ENCODE measurements around the gene MYOZ3. TPM values are rescaled to one million over a fixed set of nuclear protein-coding genes. Genes with fewer than 3 reads are reported as not detected.

MYOZ3 gene
- total RNA-seq, 1 experiment from 2014 or later = 0.10 TPM

GRCh38 chr5:150638053-150638444 lies 23.0 kb upstream of the MYOZ3 start:
- intact Hi-C loops (cut with micrococcal nuclease) = no loop called here
- Histone ChIP-seq H3K9me2 (ENCODE audit: insufficient read depth) (no peaks in the 10 kb centered on the region), H3K4me3 (replicated peaks in 1 of 2; ENCODE audit: low read depth in 1 of 2, low read length in 2 of 2) (no peak overlapping the region), H3K79me2 (ENCODE audit: insufficient read depth, low read length) (no peaks in the 10 kb centered on the region), H3K9me3 (ENCODE audit: control insufficient read depth in 1 of 2, insufficient read depth in 1 of 2, low read depth in 1 of 2, low read length in 2 of 2) (no peaks in the 10 kb centered on the region), H3K27me3 (ENCODE audit: insufficient read depth, low read length) (no peaks in the 10 kb centered on the region), H2AFZ (ENCODE audit: low read depth, low read length, poor library complexity, severe bottlenecking) (no peak overlapping the region), H4K20me1 (ENCODE audit: insufficient read depth) (no peaks in the 10 kb centered on the region), H3K27ac (ENCODE audit: low read depth, low read length) (no peak overlapping the region), H3K9ac (ENCODE audit: low read length) (no peak overlapping the region), H3K36me3 (ENCODE audit: control insufficient read depth in 1 of 2, insufficient read depth in 2 of 2, low read length in 2 of 2) (no peaks in the 10 kb centered on the region), H3K4me1 (ENCODE audit: control insufficient read depth in 1 of 2, insufficient read depth in 2 of 2, low read length in 2 of 2) (peaks cover 56 to 78% of the 10 kb centered on the region in 2 experiments), H3K4me2 (ENCODE audit: low read length) (peak overlapping the region; percentile 73)
- RAD21 ChIA-PET (ENCODE audit: low non-redundant PET in 1 of 2, low total read pairs in 2 of 2, uncharacterized antibody in 2 of 2, unreplicated experiment in 2 of 2) = no interaction called here
- no peak for ATAC-seq
- CTCF ChIA-PET = no interaction called here
- DNase-seq (ENCODE audit: low read depth, low spot score) = no peak
- no TSS peak for BruUV-seq (replicated peaks)
- POLR2A ChIA-PET = no interaction called here
- TF ChIP-seq CEBPB (IDR thresholded peaks at IDR 0.05; ENCODE audit: low read depth) (no peak), ZFX (IDR thresholded peaks at IDR 0.05) (no peak), POLR2AphosphoS5 (IDR thresholded peaks at IDR 0.05; ENCODE audit: low read depth, low read length) (no peak), MAX (IDR thresholded peaks at IDR 0.05) (no peak), SRF (IDR thresholded peaks at IDR 0.05; ENCODE audit: low read depth) (no peak), EGR1 (IDR thresholded peaks at IDR 0.05; ENCODE audit: low read depth) (no peak)

DNA sequence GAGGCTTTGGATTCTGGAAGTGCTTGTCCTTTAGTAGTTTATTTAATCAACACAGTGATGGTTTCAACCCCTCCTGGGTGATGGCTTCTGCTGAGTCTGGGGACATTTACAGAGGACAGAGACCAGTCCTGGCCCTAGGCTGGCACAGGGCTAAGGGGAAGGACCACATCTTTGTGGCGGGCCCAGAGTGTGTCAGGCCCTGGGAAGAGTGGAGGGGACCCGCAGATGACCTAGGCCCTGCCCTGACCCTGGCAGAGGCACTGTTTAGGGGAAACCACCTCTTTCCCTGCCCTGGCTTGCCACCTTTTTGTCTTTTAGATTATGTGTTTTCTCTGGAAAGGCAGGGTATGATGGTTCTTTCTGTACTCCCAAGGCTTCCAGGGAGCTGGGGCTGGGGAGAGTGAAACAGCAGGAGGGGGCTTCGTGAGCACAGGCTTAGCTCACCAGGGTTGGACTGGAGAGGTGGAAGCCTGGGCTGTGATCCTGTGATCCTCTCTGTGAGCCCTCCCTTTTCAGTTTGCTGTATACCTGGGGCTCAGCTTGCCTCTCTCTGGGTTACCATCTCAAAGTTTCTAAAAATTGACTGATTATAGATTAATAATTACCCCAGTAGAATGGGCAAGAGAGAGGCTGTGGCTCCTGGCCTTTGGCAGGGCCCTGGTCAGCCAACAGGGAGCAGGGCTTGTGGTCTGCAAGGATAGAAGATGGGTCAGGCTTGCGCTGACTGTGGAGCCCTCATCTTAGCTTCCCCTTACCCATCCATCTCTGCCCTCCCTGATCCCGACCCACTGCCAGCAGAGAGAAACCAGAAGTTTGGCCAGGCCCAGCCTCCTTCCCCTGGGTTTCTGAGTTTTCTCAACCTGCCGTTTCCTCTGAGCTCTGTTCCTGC lies 22.3 kb upstream of the MYOZ3 start:
- ChIA-PET CTCF (no interaction called here), POLR2A (no interaction called here), RAD21 (ENCODE audit: low non-redundant PET in 1 of 2, low total read pairs in 2 of 2, uncharacterized antibody in 2 of 2, unreplicated experiment in 2 of 2) (no interaction called here)
- TF ChIP-seq CEBPB (IDR thresholded peaks at IDR 0.05; ENCODE audit: low read depth) = no peak
- TF ChIP-seq EZH2phosphoT487 (IDR thresholded peaks at IDR 0.05; ENCODE audit: borderline replicate concordance) = no peak
- no peak for TF ChIP-seq TCF7L2 (IDR thresholded peaks at IDR 0.05; ENCODE audit: borderline replicate concordance, extremely low read depth, insufficient read depth, insufficient read length)
- no peak for TF ChIP-seq ZFX (IDR thresholded peaks at IDR 0.05)
- no peak for TF ChIP-seq YY1 (IDR thresholded peaks at IDR 0.05; ENCODE audit: extremely low read depth, insufficient replicate concordance, low read depth, low read length)
- TF ChIP-seq ATF3 (IDR thresholded peaks at IDR 0.05) = no peak
- TF ChIP-seq POLR2AphosphoS5 (IDR thresholded peaks at IDR 0.05; ENCODE audit: low read depth, low read length) = no peak
- no peak for TF ChIP-seq MAX (IDR thresholded peaks at IDR 0.05)
- TF ChIP-seq SP1 (IDR thresholded peaks at IDR 0.05; ENCODE audit: low read depth) = no peak
- TF ChIP-seq RAD21 (IDR thresholded peaks at IDR 0.05; ENCODE audit: low read depth) = no peak
- TF ChIP-seq CTCF (IDR thresholded peaks at IDR 0.05 in 2 of 3, conservative IDR thresholded peaks at IDR 0.05 in 1 of 3; ENCODE audit: borderline replicate concordance in 1 of 3, insufficient read depth in 1 of 3, low read depth in 2 of 3, low read length in 2 of 3) = no peak
- TF ChIP-seq EZH2 (IDR thresholded peaks at IDR 0.05) = no peak
- Histone ChIP-seq H2AFZ (ENCODE audit: low read depth, low read length, poor library complexity, severe bottlenecking) (no peak overlapping the region), H3K9me3 (ENCODE audit: control insufficient read depth in 1 of 2, insufficient read depth in 1 of 2, low read depth in 1 of 2, low read length in 2 of 2) (no peaks in the 10 kb centered on the region), H3K4me3 (replicated peaks in 1 of 2; ENCODE audit: low read depth in 1 of 2, low read length in 2 of 2) (no peak overlapping the region), H3K36me3 (ENCODE audit: control insufficient read depth in 1 of 2, insufficient read depth in 2 of 2, low read length in 2 of 2) (no peaks in the 10 kb centered on the region), H3K4me1 (ENCODE audit: control insufficient read depth in 1 of 2, insufficient read depth in 2 of 2, low read length in 2 of 2) (peaks cover 61 to 80% of the 10 kb centered on the region in 2 experiments), H3K79me2 (ENCODE audit: insufficient read depth, low read length) (no peaks in the 10 kb centered on the region), H3K9ac (ENCODE audit: low read length) (no peak overlapping the region), H3K27me3 (ENCODE audit: insufficient read depth, low read length) (no peaks in the 10 kb centered on the region), H3K27ac (ENCODE audit: low read depth, low read length) (no peak overlapping the region), H3K4me2 (ENCODE audit: low read length) (peak overlapping the region; percentile 73; the same call in 1 of the 2 replicates), H4K20me1 (ENCODE audit: insufficient read depth) (no peaks in the 10 kb centered on the region), H3K9me2 (ENCODE audit: insufficient read depth) (no peaks in the 10 kb centered on the region)
- ATAC-seq (no peak), DNase-seq (ENCODE audit: low read depth, low spot score) (no peak)
- intact Hi-C loops (cut with micrococcal nuclease) = no loop called here
- BruUV-seq (replicated peaks) = no TSS peak

All from HCT116 (cell line).